ENCODE results near the gene TEX54. TPM values are rescaled to one million over a fixed set of nuclear protein-coding genes. Genes with fewer than 3 reads are reported as not detected.

TEX54 gene
- total and polyA plus RNA-seq, 2 of the 13 experiments (the other 11 are each of a cell fraction or from before 2014, with no cell fraction given): not detected

- TF ChIP-seq PAWR (CRISPR knock-in tag; IDR thresholded peaks at IDR 0.05; ENCODE audit: borderline replicate concordance) (no peak), RAD51 (IDR thresholded peaks at IDR 0.05; ENCODE audit: borderline replicate concordance) (no peak), ZNF335 (CRISPR knock-in tag; IDR thresholded peaks at IDR 0.05) (no peak), ZMAT5 (CRISPR knock-in tag; IDR thresholded peaks at IDR 0.05; ENCODE audit: borderline replicate concordance, low read depth) (no peak), ZNF362 (CRISPR knock-in tag; IDR thresholded peaks at IDR 0.05; ENCODE audit: borderline replicate concordance) (peak; percentile 7; the same call in 1 of the 2 replicates), THRA (CRISPR knock-in tag; IDR thresholded peaks at IDR 0.05; ENCODE audit: borderline replicate concordance) (no peak), ZNF333 (CRISPR knock-in tag; IDR thresholded peaks at IDR 0.05; ENCODE audit: borderline replicate concordance) (0 out of 2 replicates have a peak, but pooled peaks have one; percentile 81), ZNF414 (CRISPR knock-in tag; IDR thresholded peaks at IDR 0.05) (peak; percentile 64; the same call in 1 of the 2 replicates), SIX4 (CRISPR knock-in tag; IDR thresholded peaks at IDR 0.05) (no peak; the same call in 1 of the 2 replicates), RXRB (CRISPR knock-in tag; IDR thresholded peaks at IDR 0.05; ENCODE audit: borderline replicate concordance) (0 out of 2 replicates have a peak, but pooled peaks have one; percentile 43), SYNCRIP (IDR thresholded peaks at IDR 0.05; ENCODE audit: insufficient read depth, low read depth, low read length) (no peak), HOXA9 (CRISPR knock-in tag; IDR thresholded peaks at IDR 0.05; ENCODE audit: borderline replicate concordance) (no peak), AGO2 (optimal IDR thresholded peaks at IDR 0.05; ENCODE audit: low read depth, low read length) (peak; percentile 28), EZH2 (conservative IDR thresholded peaks at IDR 0.05; ENCODE audit: low read depth, low read length) (no peak), NFRKB (IDR thresholded peaks at IDR 0.05) (no peak), SRSF4 (IDR thresholded peaks at IDR 0.05; ENCODE audit: low read depth, low read length, poor library complexity, severe bottlenecking) (no peak), ZIK1 (CRISPR knock-in tag; IDR thresholded peaks at IDR 0.05; ENCODE audit: borderline replicate concordance, low read depth) (no peak), CREM (IDR thresholded peaks at IDR 0.05) (peak; percentile 83), CREM (CRISPR knock-in tag; IDR thresholded peaks at IDR 0.05) (no peak), ZNF263 (CRISPR knock-in tag; IDR thresholded peaks at IDR 0.05) (no peak), ZNF230 (CRISPR knock-in tag; IDR thresholded peaks at IDR 0.05) (0 out of 2 replicates have a peak, but pooled peaks have one; percentile 53), KLF11 (CRISPR knock-in tag; IDR thresholded peaks at IDR 0.05) (no peak; the same call in none of the 2 replicates), TOPORS (CRISPR knock-in tag; IDR thresholded peaks at IDR 0.05) (no peak)
- TF ChIP-seq, protein P1, sequence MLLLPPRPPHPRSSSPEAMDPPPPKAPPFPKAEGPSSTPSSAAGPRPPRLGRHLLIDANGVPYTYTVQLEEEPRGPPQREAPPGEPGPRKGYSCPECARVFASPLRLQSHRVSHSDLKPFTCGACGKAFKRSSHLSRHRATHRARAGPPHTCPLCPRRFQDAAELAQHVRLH (CRISPR knock-in tag; IDR thresholded peaks at IDR 0.05; ENCODE audit: borderline replicate concordance, low read depth): 0 out of 2 replicates have a peak, but pooled peaks have one; percentile 26
- TF ChIP-seq, protein P2, sequence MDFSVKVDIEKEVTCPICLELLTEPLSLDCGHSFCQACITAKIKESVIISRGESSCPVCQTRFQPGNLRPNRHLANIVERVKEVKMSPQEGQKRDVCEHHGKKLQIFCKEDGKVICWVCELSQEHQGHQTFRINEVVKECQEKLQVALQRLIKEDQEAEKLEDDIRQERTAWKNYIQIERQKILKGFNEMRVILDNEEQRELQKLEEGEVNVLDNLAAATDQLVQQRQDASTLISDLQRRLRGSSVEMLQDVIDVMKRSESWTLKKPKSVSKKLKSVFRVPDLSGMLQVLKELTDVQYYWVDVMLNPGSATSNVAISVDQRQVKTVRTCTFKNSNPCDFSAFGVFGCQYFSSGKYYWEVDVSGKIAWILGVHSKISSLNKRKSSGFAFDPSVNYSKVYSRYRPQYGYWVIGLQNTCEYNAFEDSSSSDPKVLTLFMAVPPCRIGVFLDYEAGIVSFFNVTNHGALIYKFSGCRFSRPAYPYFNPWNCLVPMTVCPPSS (IDR thresholded peaks at IDR 0.05): no peak
These were observed 913 bp downstream of the TEX54 start, which contains the start of gene STX5 (continued) for GRCh38 chr11:62831520-62832335.
